MCF 10A (cell line): ENCODE data around the gene HMG20B. TPM values are rescaled to one million over a fixed set of nuclear protein-coding genes. Genes with fewer than 3 reads are reported as not detected.

Experiments used
- BruUV-seq: library from RNA; stranded (reverse); fragments of 400-500 nt; replicated peaks from 2 replicates; lab custom pipeline; 2021; lab: Mats Ljungman, UMichigan
- CTCF ChIA-PET: fragments of 300-600 bp; sonication (Branson Sonifier 250); formaldehyde crosslinking; extraction: SDS; loops from one replicate; lab custom pipeline; 2021; ENCODE audit warnings: antibody characterized with exemption, inconsistent platforms; lab: Yijun Ruan, JAX
- POLR2A ChIA-PET: fragments of 300-600, 350-650 bp; sonication (Branson Sonifier 250); formaldehyde crosslinking; extraction: SDS; loops from one replicate; lab custom pipeline; 2020; ENCODE audit warnings: antibody characterized with exemption, inconsistent platforms; lab: Yijun Ruan, JAX
- DNase-seq: peaks from one replicate; pipeline ENCODE4 v3.0.0-alpha.2; 2018; ENCODE audit not compliant: unreplicated experiment
- H3K27ac Mint-ChIP-seq: one replicate; pipeline ENCODE4 v1.8.0; 2022; ENCODE audit warnings: mild to moderate bottlenecking, low read depth, mixed read lengths; ENCODE audit not compliant: unreplicated experiment
- H3K27me3 Mint-ChIP-seq: one replicate; pipeline ENCODE4 v1.8.0; 2022; ENCODE audit warnings: mixed read lengths; ENCODE audit not compliant: insufficient read depth, unreplicated experiment
- H3K36me3 Mint-ChIP-seq: one replicate; pipeline ENCODE4 v1.8.0; 2022; ENCODE audit warnings: mild to moderate bottlenecking, moderate library complexity, mixed read lengths; ENCODE audit not compliant: insufficient read depth, unreplicated experiment
- H3K4me1 Mint-ChIP-seq: one replicate; pipeline ENCODE4 v1.8.0; 2022; ENCODE audit warnings: mixed read lengths; ENCODE audit not compliant: insufficient read depth, unreplicated experiment
- H3K4me3 Mint-ChIP-seq: one replicate; pipeline ENCODE4 v1.8.0; 2022; ENCODE audit warnings: mild to moderate bottlenecking, moderate library complexity, mixed read lengths; ENCODE audit not compliant: unreplicated experiment
- H3K9me3 Mint-ChIP-seq: one replicate; pipeline ENCODE4 v1.8.0; 2022; ENCODE audit warnings: mixed read lengths; ENCODE audit not compliant: unreplicated experiment
- intact Hi-C: fragments of 100-400 bp; cut with micrococcal nuclease; formaldehyde crosslinking; loops from 2 replicates; pipeline ENCODE4 v1.14.1; 2022
- total RNA-seq: library from RNA; stranded (reverse); gene quantifications from 2 replicates; pipeline ENCODE4 v1.2.3, GENCODE V29; 2022
- TF ChIP-seq, protein P1 (sequence below): fragments of 200-600 bp; IDR thresholded peaks from one replicate; pipeline ENCODE4 v1.8.0; 2022; ENCODE audit warnings: antibody characterized with exemption, mild to moderate bottlenecking; ENCODE audit not compliant: unreplicated experiment

Gene HMG20B
- total RNA-seq, 1 experiment from 2014 or later, result 64.7 TPM

DNA sequence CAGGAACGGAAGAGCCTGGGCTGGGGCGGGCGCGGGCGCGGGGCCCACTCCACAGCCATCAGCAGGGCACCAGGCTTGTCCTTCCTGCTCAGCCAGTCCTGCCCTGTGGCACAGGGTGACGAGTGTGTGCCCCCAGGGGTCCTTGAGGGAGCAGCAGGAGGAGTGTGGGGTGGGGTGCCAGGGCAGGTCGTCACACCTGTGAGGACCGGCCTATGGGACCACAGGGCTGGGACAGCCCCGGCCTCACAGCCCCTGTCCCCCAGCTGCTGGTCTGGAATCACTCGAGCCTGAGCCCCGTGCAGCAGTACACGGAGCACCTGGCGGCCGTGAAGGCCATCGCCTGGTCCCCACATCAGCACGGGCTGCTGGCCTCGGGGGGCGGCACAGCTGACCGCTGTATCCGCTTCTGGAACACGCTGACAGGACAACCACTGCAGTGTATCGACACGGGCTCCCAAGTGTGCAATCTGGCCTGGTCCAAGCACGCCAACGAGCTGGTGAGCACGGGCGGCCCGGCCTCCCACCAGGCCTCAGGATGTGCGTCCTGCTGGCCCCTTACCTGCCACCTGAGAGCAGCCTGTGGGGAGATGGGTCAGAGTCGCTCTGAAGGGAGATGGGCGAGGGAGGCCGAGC lies 40.5 kb upstream of the HMG20B start:
- ChIA-PET CTCF (interaction anchor here (0.6 kb wide), 1 partner anchor 582 kb away, joined by 3 read pairs; no protein-coding TSS in a partner anchor), POLR2A (no interaction called here)
- TF ChIP-seq, protein P1, sequence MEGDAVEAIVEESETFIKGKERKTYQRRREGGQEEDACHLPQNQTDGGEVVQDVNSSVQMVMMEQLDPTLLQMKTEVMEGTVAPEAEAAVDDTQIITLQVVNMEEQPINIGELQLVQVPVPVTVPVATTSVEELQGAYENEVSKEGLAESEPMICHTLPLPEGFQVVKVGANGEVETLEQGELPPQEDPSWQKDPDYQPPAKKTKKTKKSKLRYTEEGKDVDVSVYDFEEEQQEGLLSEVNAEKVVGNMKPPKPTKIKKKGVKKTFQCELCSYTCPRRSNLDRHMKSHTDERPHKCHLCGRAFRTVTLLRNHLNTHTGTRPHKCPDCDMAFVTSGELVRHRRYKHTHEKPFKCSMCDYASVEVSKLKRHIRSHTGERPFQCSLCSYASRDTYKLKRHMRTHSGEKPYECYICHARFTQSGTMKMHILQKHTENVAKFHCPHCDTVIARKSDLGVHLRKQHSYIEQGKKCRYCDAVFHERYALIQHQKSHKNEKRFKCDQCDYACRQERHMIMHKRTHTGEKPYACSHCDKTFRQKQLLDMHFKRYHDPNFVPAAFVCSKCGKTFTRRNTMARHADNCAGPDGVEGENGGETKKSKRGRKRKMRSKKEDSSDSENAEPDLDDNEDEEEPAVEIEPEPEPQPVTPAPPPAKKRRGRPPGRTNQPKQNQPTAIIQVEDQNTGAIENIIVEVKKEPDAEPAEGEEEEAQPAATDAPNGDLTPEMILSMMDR, result no peak
- Mint-ChIP-seq H3K36me3 (peaks cover 39% of the 10 kb centered on the region), H3K27ac (no peak overlapping the region), H3K27me3 (no peaks in the 10 kb centered on the region), H3K4me1 (no peaks in the 10 kb centered on the region), H3K9me3 (no peaks in the 10 kb centered on the region), H3K4me3 (no peak overlapping the region)
- DNase-seq, result no peak
- no TSS peak for BruUV-seq
- intact Hi-C loops, result no loop called here

DNA sequence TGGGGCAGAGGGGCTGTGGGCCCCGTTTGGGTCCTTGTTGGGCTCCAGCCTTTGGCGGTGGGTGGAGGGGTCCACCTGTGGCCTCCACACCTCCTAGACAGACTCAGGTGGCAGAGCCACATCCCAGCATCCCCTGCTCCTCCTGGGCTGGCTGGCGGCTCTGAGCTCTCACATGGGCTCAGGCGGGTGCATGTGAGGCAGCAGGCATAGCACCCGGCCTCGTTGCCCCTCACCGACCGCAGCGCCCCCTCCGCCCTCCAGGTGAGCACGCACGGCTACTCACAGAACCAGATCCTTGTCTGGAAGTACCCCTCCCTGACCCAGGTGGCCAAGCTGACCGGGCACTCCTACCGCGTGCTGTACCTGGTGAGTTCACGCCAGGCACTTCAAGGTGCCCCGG lies 39.7 kb upstream of the HMG20B start:
- H3K4me3 Mint-ChIP-seq, result no peak overlapping the region
- H3K9me3 Mint-ChIP-seq, result no peaks in the 10 kb centered on the region
- H3K36me3 Mint-ChIP-seq, result peaks cover 46% of the 10 kb centered on the region
- H3K27ac Mint-ChIP-seq, result no peak overlapping the region
- H3K4me1 Mint-ChIP-seq, result no peaks in the 10 kb centered on the region
- H3K27me3 Mint-ChIP-seq, result no peaks in the 10 kb centered on the region
- intact Hi-C loops, result no loop called here
- CTCF ChIA-PET, result no interaction called here
- POLR2A ChIA-PET, result no interaction called here
- TF ChIP-seq, protein P1, result no peak
- no TSS peak for BruUV-seq
- DNase-seq, result no peak

DNA sequence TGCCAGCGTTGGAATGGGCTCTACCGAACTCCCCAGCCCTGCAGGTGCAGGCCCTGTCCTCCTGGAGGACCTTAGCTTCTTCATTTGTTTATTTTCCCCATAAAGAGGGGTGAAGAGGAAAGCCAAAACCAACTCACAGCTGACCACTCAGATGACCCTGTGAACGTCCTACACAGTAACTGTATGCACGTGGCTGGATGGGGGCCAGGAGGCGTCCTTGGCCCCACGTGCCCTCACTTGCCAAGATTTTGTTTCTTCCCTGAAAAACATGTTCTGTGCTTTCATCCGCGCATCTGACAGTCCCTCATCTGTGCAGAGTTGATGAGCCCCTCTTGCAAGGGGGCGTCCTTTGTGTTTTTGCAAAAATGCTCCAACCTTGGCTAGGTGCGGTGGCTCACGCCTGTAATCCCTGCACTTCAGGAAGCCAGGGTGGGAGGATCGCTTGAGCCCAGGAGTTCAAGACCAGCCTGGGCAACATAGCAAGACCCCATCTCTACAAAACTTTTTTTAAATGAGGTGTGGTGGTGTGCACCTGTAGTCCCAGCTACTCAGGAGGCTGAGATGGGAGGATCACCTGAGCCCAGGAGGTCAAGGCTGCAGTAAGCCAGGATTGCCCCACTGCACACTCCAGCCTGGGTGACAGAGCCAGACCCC lies 39.1 kb upstream of the HMG20B start:
- ChIA-PET CTCF (interaction anchor here (1.4 kb wide), 1 partner anchor 61 kb away, joined by 3 read pairs; no protein-coding TSS in a partner anchor), POLR2A (no interaction called here)
- no peaks in the 10 kb centered on the region for H3K9me3 Mint-ChIP-seq
- intact Hi-C loops, result no loop called here
- no peak overlapping the region for H3K27ac Mint-ChIP-seq
- peaks cover 52% of the 10 kb centered on the region for H3K36me3 Mint-ChIP-seq
- no TSS peak for BruUV-seq
- H3K4me1 Mint-ChIP-seq, result no peaks in the 10 kb centered on the region
- no peaks in the 10 kb centered on the region for H3K27me3 Mint-ChIP-seq
- H3K4me3 Mint-ChIP-seq, result no peak overlapping the region
- TF ChIP-seq, protein P1, result no peak
- DNase-seq, result no peak

DNA sequence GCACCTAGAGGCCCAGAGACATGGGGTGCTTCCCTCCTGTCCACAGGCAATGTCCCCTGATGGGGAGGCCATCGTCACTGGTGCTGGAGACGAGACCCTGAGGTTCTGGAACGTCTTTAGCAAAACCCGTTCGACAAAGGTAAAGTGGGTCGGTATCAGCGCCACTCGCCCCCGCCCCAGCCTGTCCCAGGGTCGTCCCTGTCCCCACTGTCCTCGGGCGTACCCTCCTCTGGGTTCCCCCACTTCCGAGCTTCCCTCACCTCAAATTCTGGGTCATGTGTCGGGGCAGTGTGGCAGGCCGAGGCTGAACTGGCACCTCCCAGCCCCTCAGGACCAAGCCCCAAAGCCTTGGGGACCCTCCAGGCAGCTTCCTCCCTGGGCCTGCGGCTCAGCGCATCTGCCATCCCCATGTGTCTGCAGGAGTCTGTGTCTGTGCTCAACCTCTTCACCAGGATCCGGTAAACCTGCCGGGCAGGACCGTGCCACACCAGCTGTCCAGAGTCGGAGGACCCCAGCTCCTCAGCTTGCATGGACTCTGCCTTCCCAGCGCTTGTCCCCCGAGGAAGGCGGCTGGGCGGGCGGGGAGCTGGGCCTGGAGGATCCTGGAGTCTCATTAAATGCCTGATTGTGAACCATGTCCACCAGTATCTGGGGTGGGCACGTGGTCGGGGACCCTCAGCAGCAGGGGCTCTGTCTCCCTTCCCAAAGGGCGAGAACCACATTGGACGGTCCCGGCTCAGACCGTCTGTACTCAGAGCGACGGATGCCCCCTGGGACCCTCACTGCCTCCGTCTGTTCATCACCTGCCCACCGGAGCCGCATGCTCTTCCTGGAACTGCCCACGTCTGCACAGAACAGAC lies 38.1 kb upstream of the HMG20B start:
- intact Hi-C loops, result no loop called here
- H3K4me3 Mint-ChIP-seq, result no peak overlapping the region
- ChIA-PET POLR2A (interaction anchor here (0.9 kb wide), 1 partner anchor 24 kb away, joined by 3 read pairs; no protein-coding TSS in a partner anchor), CTCF (interaction anchor here (1.4 kb wide), 1 partner anchor 62 kb away, joined by 3 read pairs; no protein-coding TSS in a partner anchor)
- TSS peak; percentile 35 for BruUV-seq
- no peak overlapping the region for H3K27ac Mint-ChIP-seq
- TF ChIP-seq, protein P1, result no peak
- H3K36me3 Mint-ChIP-seq, result peaks cover 61% of the 10 kb centered on the region
- no peaks in the 10 kb centered on the region for H3K4me1 Mint-ChIP-seq
- H3K27me3 Mint-ChIP-seq, result no peaks in the 10 kb centered on the region
- DNase-seq, result no peak
- no peaks in the 10 kb centered on the region for H3K9me3 Mint-ChIP-seq
